ENCODE data around the gene PLEKHB2. TPM values are rescaled to one million over a fixed set of nuclear protein-coding genes. Genes with fewer than 3 reads are reported as not detected.

PLEKHB2 gene
- total RNA-seq, 1 experiment from 2014 or later = 94.8 TPM

DNA sequence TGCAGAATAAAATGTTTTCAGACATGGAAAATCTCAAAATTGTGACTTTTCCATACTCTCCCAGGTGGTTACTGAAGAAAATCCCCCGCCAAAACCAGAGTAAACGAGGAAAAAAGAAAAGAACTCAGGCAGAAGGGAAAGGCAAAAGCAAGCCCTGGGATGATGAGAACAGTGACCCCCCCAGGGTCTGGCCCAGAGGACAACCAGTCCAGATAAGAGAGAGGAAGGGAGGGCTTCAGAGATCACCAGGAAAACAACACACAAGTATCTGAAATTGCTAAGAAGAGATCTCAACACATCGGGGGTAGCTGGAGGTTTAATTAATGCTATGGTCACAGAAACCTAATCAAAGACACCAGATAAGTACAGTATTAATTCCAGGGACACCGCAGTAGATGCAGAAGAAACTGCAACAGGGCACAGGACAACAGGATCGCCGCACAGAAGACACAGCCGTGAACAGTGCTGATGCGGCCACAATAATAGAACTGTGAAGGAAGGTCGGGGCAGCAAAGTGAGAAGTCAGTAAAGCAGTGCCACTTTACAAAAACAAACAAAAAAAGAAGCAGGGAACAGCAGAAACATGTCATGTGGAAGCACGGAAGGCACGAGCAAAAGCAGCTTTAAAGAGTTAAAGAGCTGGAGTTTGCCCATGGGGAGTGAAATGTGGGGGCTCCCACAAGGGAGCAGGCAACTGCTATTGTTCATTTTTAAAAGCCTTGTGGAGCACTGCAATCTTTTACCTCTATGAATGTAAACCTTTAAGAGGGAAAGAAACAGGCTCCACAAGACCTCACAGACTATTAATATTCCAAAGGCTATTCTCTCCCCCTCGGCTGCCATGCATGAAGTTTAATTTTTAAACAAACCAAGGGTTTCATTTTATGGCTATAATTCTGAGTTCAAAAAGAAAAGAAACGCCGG lies 40.3 kb upstream of the PLEKHB2 start:
- ChIA-PET CTCF (no interaction called here), RAD21 (ENCODE audit: low non-redundant PET in 1 of 2, low total read pairs in 2 of 2, uncharacterized antibody in 2 of 2, unreplicated experiment in 2 of 2) (no interaction called here), POLR2A (no interaction called here)
- peaks cover 98% of the 10 kb centered on the region for H3K79me2 ChIP-seq (ENCODE audit: insufficient read depth, low read length)
- ATAC-seq (no peak), DNase-seq (ENCODE audit: low read depth, low spot score) (no peak)
- no TSS peak for BruUV-seq (replicated peaks)
- H3K4me3 ChIP-seq (replicated peaks in 1 of 2; ENCODE audit: low read depth in 1 of 2, low read length in 2 of 2) = no peak overlapping the region
- H3K27ac ChIP-seq (ENCODE audit: low read depth, low read length) = no peak overlapping the region
- H3K9me3 ChIP-seq (ENCODE audit: control insufficient read depth in 1 of 2, insufficient read depth in 1 of 2, low read depth in 1 of 2, low read length in 2 of 2) = no peaks in the 10 kb centered on the region
- H3K27me3 ChIP-seq (ENCODE audit: insufficient read depth, low read length) = no peaks in the 10 kb centered on the region
- intact Hi-C loops (cut with micrococcal nuclease) = no loop called here
- no peak overlapping the region for H2AFZ ChIP-seq (ENCODE audit: low read depth, low read length, poor library complexity, severe bottlenecking)
- H3K36me3 ChIP-seq (ENCODE audit: control insufficient read depth in 1 of 2, insufficient read depth in 2 of 2, low read length in 2 of 2) = peaks cover 19 to 27% of the 10 kb centered on the region in 2 experiments
- no peaks in the 10 kb centered on the region for H3K4me1 ChIP-seq (ENCODE audit: control insufficient read depth in 1 of 2, insufficient read depth in 2 of 2, low read length in 2 of 2)
- no peak for TF ChIP-seq JUND (IDR thresholded peaks at IDR 0.05)
- no peak for TF ChIP-seq ZNF274 (IDR thresholded peaks at IDR 0.05; ENCODE audit: low read depth, low read length)
- TF ChIP-seq, protein P1, sequence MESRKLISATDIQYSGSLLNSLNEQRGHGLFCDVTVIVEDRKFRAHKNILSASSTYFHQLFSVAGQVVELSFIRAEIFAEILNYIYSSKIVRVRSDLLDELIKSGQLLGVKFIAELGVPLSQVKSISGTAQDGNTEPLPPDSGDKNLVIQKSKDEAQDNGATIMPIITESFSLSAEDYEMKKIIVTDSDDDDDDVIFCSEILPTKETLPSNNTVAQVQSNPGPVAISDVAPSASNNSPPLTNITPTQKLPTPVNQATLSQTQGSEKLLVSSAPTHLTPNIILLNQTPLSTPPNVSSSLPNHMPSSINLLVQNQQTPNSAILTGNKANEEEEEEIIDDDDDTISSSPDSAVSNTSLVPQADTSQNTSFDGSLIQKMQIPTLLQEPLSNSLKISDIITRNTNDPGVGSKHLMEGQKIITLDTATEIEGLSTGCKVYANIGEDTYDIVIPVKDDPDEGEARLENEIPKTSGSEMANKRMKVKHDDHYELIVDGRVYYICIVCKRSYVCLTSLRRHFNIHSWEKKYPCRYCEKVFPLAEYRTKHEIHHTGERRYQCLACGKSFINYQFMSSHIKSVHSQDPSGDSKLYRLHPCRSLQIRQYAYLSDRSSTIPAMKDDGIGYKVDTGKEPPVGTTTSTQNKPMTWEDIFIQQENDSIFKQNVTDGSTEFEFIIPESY (IDR thresholded peaks at IDR 0.05; ENCODE audit: extremely low read depth, insufficient replicate concordance, low read length) = no peak
- TF ChIP-seq TCF7L2 (IDR thresholded peaks at IDR 0.05; ENCODE audit: borderline replicate concordance, extremely low read depth, insufficient read depth, insufficient read length) = no peak
- no peak for TF ChIP-seq EZH2 (IDR thresholded peaks at IDR 0.05)
- TF ChIP-seq POLR2AphosphoS5 (IDR thresholded peaks at IDR 0.05; ENCODE audit: low read depth, low read length) = no peak
- H3K4me2 ChIP-seq (ENCODE audit: low read length) = no peak overlapping the region
- no peaks in the 10 kb centered on the region for H3K9me2 ChIP-seq (ENCODE audit: insufficient read depth)
- peaks cover 16% of the 10 kb centered on the region for H4K20me1 ChIP-seq (ENCODE audit: insufficient read depth)
- no peak overlapping the region for H3K9ac ChIP-seq (ENCODE audit: low read length)
